NCI-H2107 treated with DMSO at 0.1 percent for 48 hours (cell line): Measurements from ENCODE around the gene FSTL5.

ENCODE experiments used
- DNase-seq: peaks from one replicate; lab custom pipeline; 2025; ENCODE audit not compliant: unreplicated experiment; lab: John Stamatoyannopoulos, UW

FSTL5 gene

GRCh38 chr4:161948026-161948770 lies 215.6 kb downstream of the FSTL5 start:
- DNase-seq: no peak

- DNase-seq: no peak
These were observed 226.2 kb downstream of the FSTL5 start for GRCh38 chr4:161937596-161937995.

- DNase-seq: no peak
These were observed 226.9 kb downstream of the FSTL5 start for GRCh38 chr4:161936625-161937550.

DNA sequence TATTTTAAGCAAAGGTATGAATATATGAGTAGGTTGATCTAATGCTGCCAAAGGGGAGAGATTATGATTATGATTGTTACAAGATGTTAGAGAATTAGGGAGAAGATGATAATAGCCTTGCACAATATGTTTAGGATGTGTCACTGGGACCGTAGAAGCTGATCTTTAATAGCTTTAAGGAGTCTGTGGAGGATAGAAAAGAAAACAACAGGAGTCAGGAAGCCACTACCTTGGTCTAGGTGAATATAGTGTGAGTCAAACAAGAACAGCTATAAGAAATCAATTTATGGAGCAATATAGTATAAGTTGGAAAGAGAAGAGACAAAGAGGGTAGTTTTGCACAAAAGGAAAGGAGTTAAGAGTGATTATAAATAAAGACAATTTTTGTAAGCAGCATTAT lies 232.7 kb downstream of the FSTL5 start:
- no peak for DNase-seq

DNA sequence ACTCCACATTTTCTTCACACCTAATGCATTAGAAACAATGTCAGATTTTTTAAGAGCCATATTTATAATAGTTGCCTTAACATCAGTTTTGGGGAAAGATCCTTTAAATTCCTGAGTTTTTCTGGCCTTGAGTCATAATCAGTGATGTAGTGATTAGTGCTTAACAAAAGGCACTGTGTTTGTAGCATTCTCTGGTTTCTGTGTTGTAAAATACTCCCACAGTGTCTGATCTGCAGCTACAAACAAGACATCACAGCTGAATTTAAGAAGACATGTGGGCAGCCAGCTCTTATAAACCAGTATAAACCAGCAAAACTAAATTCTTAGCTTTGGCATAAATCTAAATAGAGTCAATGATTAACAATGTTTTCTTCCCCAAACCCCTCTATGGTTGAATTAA lies 233.8 kb downstream of the FSTL5 start:
- DNase-seq: no peak

DNA sequence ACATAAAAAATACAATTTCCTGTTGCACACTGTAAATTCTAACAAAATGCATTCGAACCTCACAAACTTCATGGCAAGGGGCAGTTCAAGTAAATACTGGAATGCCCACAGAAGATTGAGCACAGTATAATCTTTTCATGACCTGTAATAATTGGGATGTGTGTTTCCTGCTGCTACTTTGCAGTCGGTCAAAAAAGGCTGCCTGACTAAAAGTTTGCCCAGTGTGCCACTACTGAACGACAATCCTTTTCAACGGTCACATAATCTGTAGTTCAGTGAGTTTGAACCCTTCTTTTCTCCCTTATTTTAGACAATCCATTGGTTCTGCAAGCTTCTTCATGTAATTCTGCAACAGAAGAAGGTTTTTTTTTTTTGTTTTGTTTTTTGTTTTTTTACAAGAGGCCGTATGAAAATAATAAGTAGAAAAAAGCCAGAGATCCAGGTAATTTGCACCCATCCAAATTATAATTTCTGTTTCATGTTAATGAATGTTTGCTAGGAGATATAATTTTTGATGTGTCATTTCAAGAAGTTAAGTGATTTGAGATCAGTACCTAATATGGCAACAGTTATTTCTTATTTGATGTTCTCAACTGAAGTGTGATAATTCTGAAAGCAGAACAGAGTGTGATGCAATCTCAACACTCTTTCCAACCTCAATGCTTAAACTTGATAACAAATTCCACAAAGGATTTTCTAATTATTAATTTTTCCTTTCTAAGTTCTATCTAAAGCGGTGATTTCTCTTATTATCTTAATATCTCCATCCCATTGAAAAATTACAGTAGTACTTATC lies 237.6 kb downstream of the FSTL5 start:
- DNase-seq: no peak

DNA sequence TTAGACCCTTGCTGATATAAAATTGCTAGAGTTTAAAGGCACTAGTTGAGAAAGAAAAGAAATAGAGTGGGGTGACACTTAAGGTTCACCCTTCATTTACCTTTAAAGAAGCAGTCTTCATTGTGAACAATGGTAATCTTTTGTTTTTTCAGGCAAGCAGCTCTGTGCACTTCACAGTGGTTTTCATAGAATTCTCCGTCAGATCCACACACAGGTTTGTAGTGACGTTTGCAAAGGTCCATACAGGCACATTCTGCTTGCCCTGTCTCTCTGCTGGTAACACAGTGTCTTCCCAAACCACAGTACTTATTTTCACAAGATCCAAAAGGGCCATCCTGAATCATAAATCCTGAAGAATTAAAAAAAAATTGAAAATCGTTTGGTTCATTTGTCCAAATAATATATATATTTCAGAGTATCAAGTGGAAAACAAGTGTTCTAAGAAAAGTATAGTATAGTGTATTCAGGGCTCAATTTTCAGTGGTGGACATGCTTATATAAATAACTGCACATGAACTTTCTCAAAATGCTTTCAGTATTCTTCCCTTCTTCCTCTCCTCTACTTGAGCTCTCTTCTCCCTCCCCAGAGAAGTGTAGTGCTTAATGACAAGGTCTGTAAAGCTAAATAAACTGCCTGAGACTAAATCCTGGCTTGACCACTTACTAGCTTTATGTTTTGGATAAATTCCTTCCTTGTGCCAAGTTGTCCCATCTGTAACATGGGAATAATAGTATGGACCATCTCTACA lies 243.3 kb downstream of the FSTL5 start:
- no peak for DNase-seq

- DNase-seq: no peak
These were observed 244.2 kb downstream of the FSTL5 start for GRCh38 chr4:161919442-161920220.

DNA sequence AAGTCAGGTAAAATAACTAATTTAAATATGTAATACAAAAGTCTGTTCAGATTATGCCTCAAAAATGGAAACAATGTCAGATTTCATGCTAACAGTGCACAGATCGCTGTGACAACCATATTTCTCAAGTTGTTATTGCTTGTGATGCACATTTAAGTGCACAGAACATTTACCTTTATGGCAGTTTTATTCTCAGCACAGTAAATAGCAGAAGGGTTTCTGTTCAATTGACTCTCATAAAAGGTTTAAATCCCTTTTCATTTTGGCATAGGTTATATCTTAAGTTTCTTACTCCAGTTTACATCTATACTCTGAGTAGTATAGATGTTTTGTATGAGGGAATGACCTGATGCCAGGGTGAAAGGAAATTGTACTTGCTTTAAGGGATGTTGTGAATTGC lies 247.8 kb downstream of the FSTL5 start:
- DNase-seq: no peak

GRCh38 chr4:161907590-161907955 lies 256.2 kb downstream of the FSTL5 start:
- DNase-seq: no peak

DNA sequence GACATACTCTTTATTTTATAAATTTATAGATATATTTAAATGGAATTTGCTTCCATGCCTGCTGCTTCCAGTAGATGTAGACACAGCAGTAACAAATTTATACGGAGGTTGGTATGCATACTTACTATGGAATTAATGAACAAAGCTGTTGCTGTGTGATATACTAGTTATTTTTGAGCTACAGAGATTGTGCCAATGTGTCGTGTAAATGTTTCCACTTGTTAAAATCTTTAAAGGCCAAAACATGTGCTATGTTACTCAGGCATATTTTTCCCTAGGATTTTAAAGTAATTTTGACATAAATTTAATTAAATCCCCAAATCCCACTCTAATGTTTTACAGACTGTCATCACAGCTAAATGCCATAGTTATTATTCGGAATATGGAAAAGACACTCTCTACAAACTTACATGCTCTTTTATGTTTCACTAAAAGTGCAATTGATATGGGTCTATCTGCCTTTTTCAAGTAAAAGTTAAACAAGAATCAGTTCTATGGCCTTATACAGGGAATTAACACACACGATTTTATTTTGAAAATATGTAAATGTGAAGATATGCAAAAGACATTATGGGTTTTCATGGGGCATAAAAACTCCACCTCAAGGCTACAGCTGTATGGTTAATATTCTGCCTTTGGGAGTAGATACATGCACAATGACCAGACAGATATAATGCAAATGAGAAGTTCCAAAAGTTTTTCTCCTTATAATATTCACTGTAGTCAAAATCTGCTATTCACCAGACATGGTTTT lies 256.8 kb downstream of the FSTL5 start:
- no peak for DNase-seq

DNA sequence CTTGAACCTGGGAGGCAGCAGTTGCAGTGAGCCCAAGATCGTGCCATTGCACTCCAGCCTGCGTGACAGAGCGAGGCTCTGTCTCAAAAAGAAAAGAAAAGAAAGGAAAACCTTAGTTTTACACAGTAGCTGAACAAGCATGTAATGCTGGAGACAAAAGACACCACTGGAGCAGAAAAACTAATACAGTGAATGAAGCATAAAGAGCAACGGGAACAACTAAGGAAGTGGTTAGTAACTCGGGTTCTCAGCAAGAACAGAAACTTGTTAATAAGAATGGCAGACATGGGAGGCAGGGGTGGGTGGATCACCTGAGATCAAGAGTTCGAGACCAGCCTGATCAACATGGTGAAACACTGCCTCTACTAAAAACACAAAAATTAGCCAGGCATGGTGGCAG lies 263.7 kb downstream of the FSTL5 start:
- no peak for DNase-seq

DNA sequence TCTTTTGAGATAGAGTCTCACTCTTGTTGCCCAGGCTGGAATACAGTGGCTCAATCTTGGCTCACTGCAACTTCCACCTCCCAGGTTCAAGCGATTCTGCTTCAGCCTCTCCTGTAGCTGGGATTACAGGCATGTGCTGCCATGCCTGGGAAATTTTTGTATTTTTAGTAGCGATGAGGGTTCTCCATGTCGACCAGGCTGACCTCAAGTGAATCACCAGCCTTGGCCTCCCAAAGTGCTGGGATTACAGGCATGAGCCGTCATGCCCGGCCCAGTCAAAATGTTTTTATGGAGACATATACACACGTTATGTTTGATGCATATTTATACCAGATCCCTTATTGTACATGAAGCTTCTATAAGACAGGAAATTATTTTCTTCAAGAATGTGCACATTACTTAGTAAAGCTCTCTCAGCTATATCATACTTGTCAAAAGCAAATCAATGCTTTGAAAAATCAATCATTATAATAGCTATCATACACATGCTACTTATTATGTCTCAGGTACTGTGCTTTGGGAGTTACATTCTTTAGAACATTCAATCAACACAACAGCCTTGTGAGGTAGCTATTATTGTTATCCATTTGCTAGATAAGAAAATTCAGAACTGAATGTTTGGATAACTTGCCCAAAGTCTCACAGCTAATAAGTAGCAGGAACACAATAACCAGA lies 269.2 kb downstream of the FSTL5 start:
- no peak for DNase-seq

DNA sequence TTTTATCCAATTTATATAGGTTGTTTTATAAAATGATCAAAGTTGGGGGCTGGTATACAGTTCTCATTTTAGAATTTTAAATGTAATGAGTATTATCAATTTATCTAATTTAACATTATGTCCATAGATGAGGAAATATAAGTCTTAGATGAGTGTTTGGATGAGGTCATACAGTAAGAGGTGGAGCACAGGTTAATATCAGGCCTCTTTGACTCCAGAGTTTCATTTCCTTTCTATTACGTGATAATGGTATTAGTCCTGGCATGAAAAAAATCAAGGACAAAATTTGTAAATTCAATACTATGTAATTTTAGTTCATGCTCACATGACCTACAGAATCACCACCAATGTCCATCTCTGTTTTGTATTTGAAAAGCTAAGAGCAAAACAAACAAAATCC lies 269.8 kb downstream of the FSTL5 start:
- no peak for DNase-seq

GRCh38 chr4:161893566-161893965 lies 270.2 kb downstream of the FSTL5 start:
- DNase-seq: no peak

GRCh38 chr4:161892951-161893350 lies 270.8 kb downstream of the FSTL5 start:
- DNase-seq: no peak

GRCh38 chr4:161883157-161883556 lies 280.6 kb downstream of the FSTL5 start:
- DNase-seq: no peak

DNA sequence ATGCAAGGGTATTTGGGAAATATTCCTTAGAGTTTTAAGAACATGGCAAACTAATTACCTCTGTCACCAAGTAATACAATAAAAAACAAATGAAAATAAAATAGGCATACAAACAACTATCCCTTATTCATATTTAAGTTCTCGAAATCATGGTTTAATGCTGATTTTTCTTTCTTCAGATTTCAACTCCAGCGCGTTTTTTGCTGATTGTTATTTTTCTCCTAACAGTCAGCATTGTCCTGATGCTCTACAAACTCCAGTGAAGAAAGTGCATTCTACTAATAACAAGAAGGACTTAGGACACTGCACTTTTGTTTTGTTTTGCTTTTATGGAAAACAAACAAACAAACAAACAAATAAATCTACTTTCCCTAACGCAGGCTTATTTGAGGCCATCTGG lies 282.4 kb downstream of the FSTL5 start:
- no peak for DNase-seq

DNA sequence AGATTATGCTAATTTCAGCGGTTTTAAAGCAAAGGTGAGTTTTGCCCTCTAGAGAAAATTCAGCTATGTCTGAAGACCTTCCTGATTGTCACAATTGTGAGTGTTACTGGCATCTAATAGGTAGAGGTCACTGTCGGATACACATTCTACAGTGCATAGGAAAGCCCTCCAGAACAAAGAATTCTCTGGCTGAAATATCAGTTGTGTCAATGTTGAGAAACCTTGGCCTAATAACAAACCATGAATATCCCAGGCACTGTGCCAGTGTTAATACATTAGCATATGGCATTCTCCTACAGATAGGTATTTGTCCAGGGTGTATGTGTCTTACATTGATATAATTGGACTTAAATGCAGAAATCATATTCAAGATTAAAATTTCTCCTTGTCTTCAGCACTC lies 294.3 kb downstream of the FSTL5 start:
- no peak for DNase-seq
